DMS79 treated with DMSO at 0.1 percent for 48 hours (cell line): ENCODE measurements around the gene BIRC5.
A peak's percentile ranks its signal among the peaks of the same experiment; 100 is the strongest.
"Not testable (repeated sequence)": the region's sequence is repeated elsewhere in the genome, so short reads cannot be mapped to it uniquely, and the experiment has no call there.

Source experiments
- DNase-seq: peaks from one replicate; lab custom pipeline; 2025; lab: John Stamatoyannopoulos, UW

BIRC5 gene

GRCh38 chr17:78225088-78225865 lies 11.2 kb downstream of the BIRC5 start:
- no peak for DNase-seq

GRCh38 chr17:78226055-78226758 lies 12.2 kb downstream of the BIRC5 start:
- no peak for DNase-seq

GRCh38 chr17:78226759-78227454 lies 12.9 kb downstream of the BIRC5 start:
- DNase-seq, result no peak

- no peak for DNase-seq
These were observed 13.4 kb downstream of the BIRC5 start for GRCh38 chr17:78227455-78227916.

GRCh38 chr17:78228176-78228575 lies 14.1 kb downstream of the BIRC5 start:
- no peak for DNase-seq

GRCh38 chr17:78230252-78230962 lies 16.4 kb downstream of the BIRC5 start:
- DNase-seq, result no peak

GRCh38 chr17:78230996-78231935 lies 17.2 kb downstream of the BIRC5 start, which contains the start of gene TMEM235:
Gene TMEM235 (plus strand): TSS chr17:78231631. CDS start chr17:78232024, 393 bp downstream.
- DNase-seq, result no peak

- DNase-seq, result peak; percentile 9
These were observed 18.2 kb downstream of the BIRC5 start for GRCh38 chr17:78231991-78232858.

GRCh38 chr17:78232859-78233173 lies 18.8 kb downstream of the BIRC5 start:
- DNase-seq, result no peak

GRCh38 chr17:78233678-78234077 lies 19.6 kb downstream of the BIRC5 start:
- DNase-seq, result no peak

- no peak for DNase-seq
These were observed 20.3 kb downstream of the BIRC5 start for GRCh38 chr17:78234261-78234865.

- not testable (repeated sequence) for DNase-seq
These were observed 21.0 kb downstream of the BIRC5 start for GRCh38 chr17:78235022-78235421.

- no peak for DNase-seq
These were observed 21.8 kb downstream of the BIRC5 start for GRCh38 chr17:78235885-78236284.

GRCh38 chr17:78236362-78237127 lies 22.5 kb downstream of the BIRC5 start:
- no peak for DNase-seq

- DNase-seq, result no peak
These were observed 23.5 kb downstream of the BIRC5 start for GRCh38 chr17:78237401-78238012.

- DNase-seq, result no peak
These were observed 24.9 kb downstream of the BIRC5 start for GRCh38 chr17:78238823-78239488.

- DNase-seq, result no peak
These were observed 25.5 kb downstream of the BIRC5 start for GRCh38 chr17:78239489-78239931.
